ENCODE data around the gene MPZL3. TPM values are rescaled to one million over a fixed set of nuclear protein-coding genes. Genes with fewer than 3 reads are reported as not detected.

Gene MPZL3
- total RNA-seq, 4 donors from 2014 or later, result 0.42 to 0.52 (median 0.48) TPM

DNA sequence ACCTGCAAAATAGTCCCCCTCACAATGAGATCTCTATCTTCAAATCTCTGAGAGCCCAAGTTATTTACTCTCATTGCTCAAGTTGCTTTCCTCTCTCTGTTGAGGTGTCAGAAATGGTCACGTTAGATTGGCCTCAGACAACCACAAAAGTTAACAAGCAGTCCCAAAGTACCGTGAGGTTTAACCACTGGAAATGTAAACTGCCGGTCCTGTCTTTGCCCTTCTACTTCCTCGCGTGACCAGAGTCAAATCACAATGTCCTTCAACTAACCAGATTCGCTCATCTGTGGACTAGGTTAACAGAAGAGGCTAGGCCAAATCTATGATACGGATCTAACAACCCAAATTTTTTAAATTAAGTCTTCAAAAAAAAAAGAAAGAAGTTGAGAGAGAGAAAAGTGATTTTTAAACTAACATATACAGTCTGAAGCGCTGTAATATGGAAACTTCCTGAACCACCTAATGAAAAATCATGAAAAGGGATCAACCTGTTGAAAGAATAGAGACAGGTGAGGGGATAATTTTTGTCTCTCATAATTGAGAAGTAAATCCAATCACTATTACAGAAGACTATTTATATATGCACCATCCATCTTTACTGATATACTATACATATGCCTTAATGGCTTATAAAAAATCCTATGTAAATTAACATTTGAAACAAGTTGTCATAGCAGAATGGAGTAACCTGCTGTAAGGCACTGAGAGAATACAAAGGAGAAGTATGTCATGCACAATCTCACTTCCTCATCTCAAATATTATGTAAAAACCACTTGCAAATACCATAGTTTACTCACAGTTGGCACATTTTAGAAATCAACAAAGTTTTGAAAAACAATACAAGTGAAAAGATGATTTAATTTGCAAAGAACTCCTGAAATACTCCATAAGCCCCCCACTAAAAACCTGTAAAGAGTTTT is 24.0 kb downstream of the MPZL3 start:
- intact Hi-C loops (cut with DNase I), result no loop called here
- Histone ChIP-seq H3K4me1 (no peaks in the 10 kb centered on the region), H3K4me3 (no peak overlapping the region), H3K9me3 (no peaks in the 10 kb centered on the region), H3K27ac (replicated peaks in 1 of 4) (no peak overlapping the region), H3K36me3 (peaks cover 0 to 3% (median 1%) of the 10 kb centered on the region in 4 donors), H3K27me3 (no peaks in the 10 kb centered on the region)
- TF ChIP-seq POLR2A (IDR thresholded peaks at IDR 0.05; ENCODE audit: low read depth), result no peak
- TF ChIP-seq, protein P1, sequence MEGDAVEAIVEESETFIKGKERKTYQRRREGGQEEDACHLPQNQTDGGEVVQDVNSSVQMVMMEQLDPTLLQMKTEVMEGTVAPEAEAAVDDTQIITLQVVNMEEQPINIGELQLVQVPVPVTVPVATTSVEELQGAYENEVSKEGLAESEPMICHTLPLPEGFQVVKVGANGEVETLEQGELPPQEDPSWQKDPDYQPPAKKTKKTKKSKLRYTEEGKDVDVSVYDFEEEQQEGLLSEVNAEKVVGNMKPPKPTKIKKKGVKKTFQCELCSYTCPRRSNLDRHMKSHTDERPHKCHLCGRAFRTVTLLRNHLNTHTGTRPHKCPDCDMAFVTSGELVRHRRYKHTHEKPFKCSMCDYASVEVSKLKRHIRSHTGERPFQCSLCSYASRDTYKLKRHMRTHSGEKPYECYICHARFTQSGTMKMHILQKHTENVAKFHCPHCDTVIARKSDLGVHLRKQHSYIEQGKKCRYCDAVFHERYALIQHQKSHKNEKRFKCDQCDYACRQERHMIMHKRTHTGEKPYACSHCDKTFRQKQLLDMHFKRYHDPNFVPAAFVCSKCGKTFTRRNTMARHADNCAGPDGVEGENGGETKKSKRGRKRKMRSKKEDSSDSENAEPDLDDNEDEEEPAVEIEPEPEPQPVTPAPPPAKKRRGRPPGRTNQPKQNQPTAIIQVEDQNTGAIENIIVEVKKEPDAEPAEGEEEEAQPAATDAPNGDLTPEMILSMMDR (IDR thresholded peaks at IDR 0.05), result no peak
- no peak for TF ChIP-seq POLR2AphosphoS5 (IDR thresholded peaks at IDR 0.05)
- TF ChIP-seq EP300 (IDR thresholded peaks at IDR 0.05), result no peak
- WGBS, result 82% methylated on average over 8 of the region's 8 CpGs
- no peak for DNase-seq (ENCODE audit: extremely low spot score)

DNA sequence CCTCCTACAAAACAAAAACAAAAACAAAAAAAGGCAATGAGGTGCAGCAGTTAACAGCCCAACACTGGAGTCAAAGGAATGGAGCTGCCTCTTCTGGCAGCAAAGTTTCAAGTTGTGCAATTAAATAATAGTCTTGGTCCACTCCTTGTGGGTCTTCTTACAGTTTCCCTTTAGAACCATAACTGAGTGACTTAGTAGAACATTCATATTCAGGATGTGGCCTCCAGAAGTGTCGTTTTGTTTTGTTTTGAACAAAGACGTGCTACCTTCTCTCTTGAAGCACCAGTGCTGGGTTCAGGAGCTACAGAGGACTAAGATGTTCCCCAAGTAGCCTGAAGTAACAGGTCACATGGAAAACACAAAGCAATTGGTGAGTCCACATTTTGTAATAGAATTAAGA is 25.4 kb downstream of the MPZL3 start:
- peaks cover 0 to 10% (median 0%) of the 10 kb centered on the region in 4 donors for H3K27me3 ChIP-seq
- TF ChIP-seq, protein P1 (IDR thresholded peaks at IDR 0.05), result no peak
- TF ChIP-seq POLR2A (IDR thresholded peaks at IDR 0.05; ENCODE audit: low read depth) (no peak), EP300 (IDR thresholded peaks at IDR 0.05) (no peak), POLR2AphosphoS5 (IDR thresholded peaks at IDR 0.05) (no peak)
- no peaks in the 10 kb centered on the region for H3K9me3 ChIP-seq
- DNase-seq (ENCODE audit: extremely low spot score), result no peak
- H3K36me3 ChIP-seq, result no peaks in the 10 kb centered on the region
- H3K4me3 ChIP-seq, result no peak overlapping the region
- intact Hi-C loops (cut with DNase I), result no loop called here
- no peaks in the 10 kb centered on the region for H3K4me1 ChIP-seq
- 72% methylated on average over 2 of the region's 2 CpGs for WGBS
- H3K27ac ChIP-seq (replicated peaks in 1 of 4), result no peak overlapping the region

DNA sequence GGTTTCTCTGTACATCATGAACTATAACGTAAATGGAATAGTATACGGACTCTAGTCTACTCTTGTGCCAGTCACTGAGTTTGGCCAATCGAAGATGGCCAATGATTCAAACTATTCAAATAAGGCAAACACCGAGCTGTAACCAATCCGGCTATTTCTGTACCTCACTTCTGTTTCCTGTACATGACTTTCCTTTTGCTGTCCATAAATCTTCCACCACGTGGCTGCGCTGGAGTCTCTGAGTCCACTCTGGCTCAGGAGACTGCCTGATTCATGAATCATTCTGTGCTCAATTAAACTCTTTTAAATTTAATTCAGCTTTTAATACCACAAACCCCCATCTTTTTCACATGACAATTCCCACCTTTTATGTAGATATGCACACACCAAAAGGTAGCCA is 25.9 kb downstream of the MPZL3 start:
- Histone ChIP-seq H3K4me1 (no peaks in the 10 kb centered on the region), H3K27ac (replicated peaks in 1 of 4) (no peak overlapping the region), H3K36me3 (no peaks in the 10 kb centered on the region), H3K27me3 (peaks cover 0 to 14% (median 0%) of the 10 kb centered on the region in 4 donors), H3K9me3 (no peaks in the 10 kb centered on the region), H3K4me3 (no peak overlapping the region)
- 64% methylated on average over 7 of the region's 7 CpGs for WGBS
- intact Hi-C loops (cut with DNase I), result no loop called here
- no peak for DNase-seq (ENCODE audit: extremely low spot score)
- TF ChIP-seq POLR2A (IDR thresholded peaks at IDR 0.05; ENCODE audit: low read depth), result no peak
- TF ChIP-seq EP300 (IDR thresholded peaks at IDR 0.05), result no peak
- TF ChIP-seq POLR2AphosphoS5 (IDR thresholded peaks at IDR 0.05), result no peak
- TF ChIP-seq, protein P1 (IDR thresholded peaks at IDR 0.05), result no peak

DNA sequence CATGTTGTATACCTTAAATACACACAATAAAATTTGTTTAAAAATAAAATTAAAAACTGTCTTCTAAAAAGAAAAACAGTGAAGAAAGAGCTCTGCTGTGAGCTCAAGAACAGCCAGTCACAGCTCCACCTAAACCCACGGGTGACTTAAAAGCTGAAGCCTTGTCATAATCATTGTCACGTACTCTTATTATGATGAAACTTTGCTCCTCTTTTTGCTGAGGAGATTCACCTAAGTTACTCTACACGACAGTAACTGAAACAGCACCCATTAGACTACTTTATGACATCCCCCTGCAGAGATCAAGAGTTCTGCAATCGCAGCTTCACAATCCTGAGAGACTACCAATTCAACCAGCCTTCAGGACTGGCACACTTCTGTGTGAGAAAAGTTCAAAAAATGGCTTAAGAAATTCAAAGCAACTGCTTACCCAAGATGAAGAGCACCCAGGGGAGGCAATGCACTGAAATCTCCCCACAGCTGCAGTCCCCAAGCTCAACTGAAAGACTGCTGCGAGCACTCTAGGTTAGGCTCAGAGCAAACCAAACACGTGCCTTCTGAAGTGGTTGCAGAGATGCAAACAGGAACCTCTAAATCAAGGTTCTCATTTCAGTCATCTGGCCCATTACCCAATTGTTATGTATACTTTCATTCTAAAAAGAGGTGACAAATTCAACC is 27.5 kb downstream of the MPZL3 start, which contains the start of gene JAML:
JAML (minus strand) TSS at position 501 of the 678 bp plus-strand sequence. CDS start 10,145 bp downstream, outside the sequence.
- Histone ChIP-seq H3K36me3 (no peaks in the 10 kb centered on the region), H3K27ac (replicated peaks in 1 of 4) (no peak within 1 kb of the TSS), H3K9me3 (no peaks in the 10 kb centered on the region), H3K4me1 (no peaks in the 10 kb centered on the region), H3K4me3 (peak within 1 kb of the TSS in 3 of 4 donors; percentile 12 to 13 (median 12)), H3K27me3 (peaks cover 0 to 27% (median 0%) of the 10 kb centered on the region in 4 donors)
- intact Hi-C loops (cut with DNase I), result no loop called here
- WGBS, result 73% methylated on average over 6 of the region's 6 CpGs
- TF ChIP-seq POLR2A (IDR thresholded peaks at IDR 0.05; ENCODE audit: low read depth) (no peak), POLR2AphosphoS5 (IDR thresholded peaks at IDR 0.05) (no peak), EP300 (IDR thresholded peaks at IDR 0.05) (no peak)
- TF ChIP-seq, protein P1 (IDR thresholded peaks at IDR 0.05), result no peak
- DNase-seq (ENCODE audit: extremely low spot score), result no peak
